Left renal pelvis (tissue), 4 donors: ENCODE results near the gene EEF1AKMT4. TPM values are rescaled to one million over a fixed set of nuclear protein-coding genes. Genes with fewer than 3 reads are reported as not detected.
"Not testable (repeated sequence)": the region's sequence is repeated elsewhere in the genome, so short reads cannot be mapped to it uniquely, and the experiment has no call there.

Experiments used
- DNase-seq, 4 donors: peaks; one replicate each; pipeline ENCODE4 v3.0.0-alpha.2; 2013; ENCODE audit warnings: low read depth in 4 of 4, low spot score in 3 of 4
- polyA plus RNA-seq, 4 donors: library from polyadenylated mRNA; unstranded; fragments of 120-200 nt; gene quantifications; one replicate each; pipeline ENCODE4 v1.2.1, GENCODE V29; 2013; ENCODE audit not compliant: insufficient read length in 4 of 4

The EEF1AKMT4 gene
- polyA plus RNA-seq, 4 donors: 1.9 to 3.4 (median 2.5) TPM

DNA sequence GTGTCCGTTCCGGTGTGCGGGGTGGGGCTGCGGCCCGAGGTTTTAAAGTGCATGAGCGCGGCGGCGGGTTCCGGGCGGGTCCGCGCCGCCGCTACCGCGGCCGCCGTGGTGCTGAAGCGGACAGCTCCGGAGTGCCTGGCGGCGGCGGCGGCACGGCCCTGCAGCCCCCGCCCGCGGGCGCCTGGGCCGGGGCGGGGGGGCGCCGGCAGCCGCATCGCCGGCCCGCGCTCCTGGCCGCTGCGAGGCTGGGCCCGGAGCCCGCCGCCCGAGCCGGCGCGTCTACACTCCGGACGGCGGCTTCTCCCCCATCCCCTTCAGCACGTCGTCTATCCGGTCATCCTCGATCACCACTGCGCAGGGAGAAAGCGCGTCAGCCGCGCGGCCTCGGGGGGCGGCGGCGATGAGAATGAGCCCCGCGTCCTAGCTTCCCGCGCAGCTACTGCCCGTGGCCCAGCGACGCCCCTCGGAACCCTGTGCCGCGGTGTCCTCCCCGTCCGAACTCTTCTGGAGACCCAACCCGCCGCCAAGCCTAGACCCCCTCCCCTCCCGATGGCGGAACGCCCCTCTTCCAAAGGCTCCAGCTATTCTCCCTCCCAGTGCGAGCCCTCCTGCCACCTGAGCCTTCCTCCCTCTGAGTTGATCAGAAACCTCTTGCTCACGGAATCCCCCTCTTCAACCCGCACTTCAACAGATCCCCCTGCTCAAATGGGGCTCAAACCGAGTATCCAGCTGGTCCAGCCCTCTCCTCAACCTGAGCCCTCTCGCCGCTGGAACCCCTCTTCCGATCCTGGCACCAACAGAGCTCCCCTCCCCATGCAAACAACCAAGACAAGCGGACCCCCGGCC, 10.6 kb downstream of the EEF1AKMT4 start:
- DNase-seq: no peak

- DNase-seq: no peak
Observed at GRCh38 chr3:184260724-184261269, 11.3 kb downstream of the EEF1AKMT4 start.

- no peak for DNase-seq
Observed at GRCh38 chr3:184261270-184261853, 11.9 kb downstream of the EEF1AKMT4 start, which contains the start of gene CAMK2N2. TSS of gene CAMK2N2 (minus strand) at chr3:184261553. CDS start at chr3:184261285, 268 bp downstream.

DNA sequence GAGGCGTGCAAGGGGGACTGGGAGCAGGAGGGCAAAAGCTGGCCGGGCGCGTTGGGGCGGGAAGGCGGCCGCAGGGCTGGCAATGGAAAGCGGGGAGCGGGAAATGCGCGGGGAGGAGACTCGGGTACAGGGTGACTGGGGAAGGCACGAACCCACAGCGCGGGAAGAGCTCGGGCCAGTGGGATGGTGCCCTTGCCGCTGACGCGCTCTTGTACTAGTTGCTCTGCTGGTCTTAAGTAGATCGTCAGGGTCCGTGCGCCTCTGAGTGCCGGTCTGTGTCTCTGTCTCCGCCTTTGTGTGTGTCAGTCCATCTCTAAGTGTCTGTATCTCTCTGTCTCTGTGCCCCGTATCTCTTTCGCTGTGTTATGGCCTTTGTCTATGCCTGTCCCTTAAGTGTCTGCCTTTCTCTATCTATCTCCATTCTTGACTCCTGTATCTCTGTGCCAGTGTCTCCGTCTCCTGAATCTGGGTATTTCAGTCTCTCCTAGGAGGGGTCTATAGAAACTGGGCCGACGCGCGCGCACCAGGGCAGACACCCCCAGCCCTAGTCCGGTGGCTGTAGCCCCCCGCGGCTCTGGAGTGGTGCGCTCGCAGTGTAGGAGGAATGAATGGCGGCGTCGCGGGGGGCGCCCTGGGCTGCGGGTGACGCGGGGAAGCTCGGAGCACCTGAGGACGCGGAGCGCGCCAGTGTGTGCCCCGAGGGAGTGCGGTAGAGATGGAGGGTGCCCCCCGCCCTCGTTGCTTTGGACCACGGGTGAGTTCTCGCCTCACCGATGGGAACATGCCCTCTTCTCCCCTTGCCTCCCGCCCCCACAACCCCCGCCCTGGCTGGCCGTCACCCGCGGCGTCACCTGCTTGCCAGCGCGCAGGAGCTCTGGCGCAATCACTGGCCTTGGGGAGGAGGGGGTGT, 12.6 kb downstream of the EEF1AKMT4 start:
- DNase-seq: no peak

DNA sequence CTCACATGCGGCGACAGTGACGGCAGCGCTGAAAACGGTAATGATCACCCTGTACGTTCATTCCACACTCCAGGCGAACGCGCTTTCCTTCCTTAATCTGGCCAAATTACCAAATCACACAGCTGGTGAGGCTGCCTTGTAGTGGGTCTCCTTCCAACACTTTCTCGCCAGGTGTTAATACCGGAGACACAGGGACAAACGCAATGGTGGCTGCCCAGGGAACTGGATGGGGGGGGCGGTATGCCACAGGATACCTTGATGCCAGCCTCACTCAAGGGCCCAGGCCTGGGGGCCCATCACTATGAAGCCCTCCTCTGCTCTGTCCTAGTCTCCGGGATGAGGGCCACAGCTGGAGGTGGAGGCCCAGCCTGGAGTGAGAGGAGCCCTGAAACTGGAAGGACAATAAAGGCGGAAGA, 13.3 kb downstream of the EEF1AKMT4 start:
- no peak for DNase-seq

GRCh38 chr3:184267249-184267648, 17.8 kb downstream of the EEF1AKMT4 start:
- not testable (repeated sequence) for DNase-seq

DNA sequence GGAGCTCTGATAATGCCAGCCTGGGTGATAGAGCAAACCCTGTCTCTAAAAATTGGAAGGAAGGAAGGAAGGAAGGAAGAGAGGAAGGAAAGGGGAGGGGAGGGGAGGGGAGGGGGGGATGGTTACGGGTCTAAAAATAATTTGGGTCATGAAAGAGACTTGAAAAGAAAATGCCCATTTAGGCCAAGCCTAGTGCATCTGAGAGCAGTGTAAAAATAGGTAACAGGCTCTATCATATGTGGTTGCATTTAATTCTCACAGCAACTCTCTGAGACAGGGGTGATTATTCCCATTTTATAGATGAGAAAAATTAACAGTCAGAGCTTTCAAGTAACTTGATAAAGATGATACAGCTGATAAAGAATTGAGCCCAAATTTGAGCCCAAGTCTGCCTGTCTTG, 22.8 kb downstream of the EEF1AKMT4 start:
- no peak for DNase-seq

DNA sequence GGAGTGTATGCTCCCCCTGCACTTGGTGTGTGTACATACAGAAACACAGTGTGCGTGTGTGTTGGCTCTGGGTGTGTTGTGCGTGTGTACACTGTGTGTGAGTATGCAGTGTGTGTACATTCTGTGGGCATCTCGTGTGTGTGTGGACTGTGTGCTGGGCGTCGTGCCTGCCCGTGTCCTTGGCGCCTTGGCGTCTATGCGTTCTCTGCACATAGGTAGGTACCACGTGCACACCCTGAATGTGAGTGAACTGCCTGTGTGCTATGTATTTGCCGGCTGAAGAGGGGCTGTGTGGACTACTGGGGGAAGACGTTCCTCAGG, 25.9 kb downstream of the EEF1AKMT4 start:
- no peak for DNase-seq

DNA sequence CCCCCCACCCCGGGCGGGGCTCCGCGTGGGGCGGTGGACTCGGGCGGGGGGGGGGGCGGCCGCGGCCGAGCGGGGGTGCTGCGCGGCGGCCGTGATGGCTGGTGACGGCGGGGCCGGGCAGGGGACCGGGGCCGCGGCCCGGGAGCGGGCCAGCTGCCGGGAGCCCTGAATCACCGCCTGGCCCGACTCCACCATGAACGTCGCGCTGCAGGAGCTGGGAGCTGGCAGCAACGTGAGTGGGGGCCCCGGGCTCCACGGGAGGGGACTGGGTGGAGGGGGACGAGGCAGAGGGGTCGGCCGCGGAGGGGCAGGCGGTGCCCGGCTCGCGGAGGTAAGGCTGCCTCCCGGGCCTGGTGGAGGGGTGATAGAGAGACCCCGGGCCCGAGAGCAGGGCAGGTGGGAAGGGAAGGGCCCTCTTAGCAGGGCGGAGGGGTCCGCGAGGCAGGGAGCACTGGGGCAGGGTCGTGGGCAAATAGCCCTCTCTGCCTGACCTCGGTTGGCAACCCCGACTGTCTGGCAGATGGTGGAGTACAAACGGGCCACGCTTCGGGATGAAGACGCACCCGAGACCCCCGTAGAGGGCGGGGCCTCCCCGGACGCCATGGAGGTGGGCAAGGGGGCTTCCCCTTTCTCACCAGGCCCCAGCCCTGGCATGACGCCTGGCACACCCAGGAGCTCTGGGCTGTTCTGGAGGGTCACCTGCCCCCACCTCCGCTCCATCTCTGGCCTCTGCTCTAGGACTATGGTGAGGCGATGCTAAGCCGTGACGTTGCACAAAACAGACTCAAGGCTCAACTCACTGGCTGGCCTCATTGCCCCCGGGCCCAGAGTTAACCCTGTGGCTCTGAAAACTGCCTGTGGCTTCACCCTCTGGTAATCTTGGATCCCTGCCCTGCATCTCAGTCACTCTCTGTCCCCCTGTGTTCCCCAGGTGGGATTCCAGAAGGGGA, 26.8 kb downstream of the EEF1AKMT4 start, which contains the start of gene ECE2:
TSS of gene ECE2 (plus strand) at position 62 of the 950 bp plus-strand sequence. CDS start at position 194, 132 bp downstream.
- no peak for DNase-seq

DNA sequence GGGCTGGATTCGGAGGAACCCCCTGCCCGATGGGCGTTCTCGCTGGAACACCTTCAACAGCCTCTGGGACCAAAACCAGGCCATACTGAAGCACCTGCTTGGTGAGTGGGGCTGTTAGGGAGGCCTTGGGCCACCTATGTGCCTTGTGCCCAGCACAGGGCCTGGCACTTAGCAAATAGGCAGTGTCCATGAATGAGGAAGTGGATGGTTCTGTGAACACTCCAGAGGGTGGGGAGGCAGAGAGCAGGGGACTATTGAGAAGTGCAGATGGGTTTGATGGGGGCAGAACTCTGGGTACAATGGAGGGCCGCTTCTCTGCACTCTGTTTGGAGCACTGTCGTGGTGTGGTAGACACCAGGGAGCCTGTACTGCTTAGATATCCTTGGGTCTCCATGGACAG, 27.9 kb downstream of the EEF1AKMT4 start:
- DNase-seq: no peak

GRCh38 chr3:184282941-184283340, 33.5 kb downstream of the EEF1AKMT4 start:
- no peak for DNase-seq

DNA sequence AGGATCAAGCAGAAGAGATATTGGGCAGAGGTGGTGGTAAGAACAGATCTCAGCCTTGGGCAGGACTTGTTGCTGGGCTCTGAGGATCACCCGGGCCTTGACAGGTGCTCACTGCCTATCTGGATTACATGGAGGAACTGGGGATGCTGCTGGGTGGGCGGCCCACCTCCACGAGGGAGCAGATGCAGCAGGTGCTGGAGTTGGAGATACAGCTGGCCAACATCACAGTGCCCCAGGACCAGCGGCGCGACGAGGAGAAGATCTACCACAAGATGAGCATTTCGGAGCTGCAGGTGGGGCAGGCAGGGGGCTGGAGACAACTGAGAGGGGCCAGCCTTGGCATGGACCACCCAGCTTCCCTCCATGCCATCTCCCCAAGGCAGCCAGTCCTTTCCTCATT, 34.2 kb downstream of the EEF1AKMT4 start:
- DNase-seq: no peak

DNA sequence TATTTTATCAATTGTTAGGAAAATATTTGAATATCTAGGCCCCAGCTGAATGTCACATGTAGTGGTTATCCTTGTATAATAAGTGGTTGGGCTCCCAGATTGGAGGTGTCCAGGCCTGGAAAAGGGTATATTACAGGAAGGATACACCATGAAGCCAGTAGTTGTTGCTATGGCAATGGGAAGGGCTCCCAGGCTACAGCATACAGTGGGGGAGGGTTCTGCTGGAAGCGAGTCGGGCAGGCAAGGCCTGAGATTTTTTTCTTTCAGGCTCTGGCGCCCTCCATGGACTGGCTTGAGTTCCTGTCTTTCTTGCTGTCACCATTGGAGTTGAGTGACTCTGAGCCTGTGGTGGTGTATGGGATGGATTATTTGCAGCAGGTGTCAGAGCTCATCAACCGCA, 35.2 kb downstream of the EEF1AKMT4 start:
- DNase-seq: peak in 1 of 4 donors; percentile 31

- DNase-seq: no peak
Observed at GRCh38 chr3:184289426-184289938, 40.0 kb downstream of the EEF1AKMT4 start.

GRCh38 chr3:184290331-184290730, 40.9 kb downstream of the EEF1AKMT4 start:
- DNase-seq: no peak

GRCh38 chr3:184291044-184291737, 41.7 kb downstream of the EEF1AKMT4 start:
- no peak for DNase-seq

- DNase-seq: no peak
Observed at GRCh38 chr3:184291738-184292445, 42.4 kb downstream of the EEF1AKMT4 start.

DNA sequence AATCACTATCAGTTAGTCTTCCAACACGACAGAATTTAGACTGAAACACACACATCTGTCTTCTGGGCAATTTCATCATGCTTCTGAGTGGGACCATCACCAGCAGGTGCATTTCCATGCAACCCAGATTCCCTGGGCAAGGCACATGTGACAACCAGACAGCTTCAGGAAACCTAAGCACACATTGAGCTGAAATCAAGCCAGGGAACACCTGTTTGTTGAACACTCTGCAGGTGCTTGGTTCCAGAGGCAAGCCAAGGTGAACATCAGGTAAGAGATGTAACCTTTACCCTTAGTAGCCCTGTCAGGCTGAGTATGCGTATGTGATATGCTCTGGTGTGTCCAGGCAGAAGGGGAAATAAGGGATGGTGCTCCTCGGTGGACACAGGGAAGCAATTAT, 46.3 kb downstream of the EEF1AKMT4 start:
- no peak for DNase-seq
